NCI-H774 (cell line): ENCODE data around the gene ARHGAP28.
A peak's percentile ranks its signal among the peaks of the same experiment; 100 is the strongest.
"Not testable (repeated sequence)": the region's sequence is repeated elsewhere in the genome, so short reads cannot be mapped to it uniquely, and the experiment has no call there.

Experiments used
- DNase-seq: peaks from one replicate; lab custom pipeline; 2025; lab: John Stamatoyannopoulos, UW

The ARHGAP28 gene

DNA sequence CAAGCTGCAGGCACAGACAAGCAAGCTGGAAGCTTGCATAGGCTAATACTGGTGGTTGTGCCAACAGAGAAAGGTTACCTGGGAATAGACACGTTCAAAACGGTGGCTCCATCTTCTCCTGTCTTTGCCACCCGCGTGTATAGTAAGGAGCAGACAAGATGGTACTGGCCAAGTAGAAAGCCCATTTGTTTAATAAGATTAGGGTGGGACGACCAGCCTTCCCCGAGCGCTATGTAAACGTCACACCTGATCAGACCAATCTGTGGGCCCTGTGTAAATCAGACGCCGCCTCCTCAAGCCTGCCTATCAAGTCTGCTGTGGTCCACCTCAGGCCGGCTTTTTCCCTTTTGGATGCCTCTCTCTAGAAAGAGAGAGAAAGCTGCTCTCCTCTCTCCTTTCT lies 198.8 kb downstream of the ARHGAP28 start:
- no peak for DNase-seq

GRCh38 chr18:6929370-6930102 lies 200.0 kb downstream of the ARHGAP28 start:
- peak; percentile 32 for DNase-seq

DNA sequence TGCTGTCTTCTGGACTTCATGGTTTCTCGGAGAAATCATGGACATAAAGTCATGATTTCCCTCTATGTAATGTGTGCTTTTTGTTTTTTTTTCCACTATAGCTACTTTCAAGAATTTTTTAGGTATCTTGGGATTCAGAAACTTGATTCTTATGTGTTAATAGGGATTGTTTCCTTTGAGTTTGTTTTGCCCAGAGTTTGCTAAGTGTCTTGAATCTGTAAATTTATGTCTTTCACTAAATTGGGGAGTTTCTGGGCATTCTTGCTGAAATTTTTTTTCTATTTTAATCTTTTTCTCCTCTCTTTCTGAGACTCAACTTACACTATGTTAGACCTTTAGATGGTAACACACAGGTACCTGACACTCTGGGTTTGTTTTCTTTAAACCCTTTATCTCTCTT lies 205.3 kb downstream of the ARHGAP28 start:
- DNase-seq = no peak

DNA sequence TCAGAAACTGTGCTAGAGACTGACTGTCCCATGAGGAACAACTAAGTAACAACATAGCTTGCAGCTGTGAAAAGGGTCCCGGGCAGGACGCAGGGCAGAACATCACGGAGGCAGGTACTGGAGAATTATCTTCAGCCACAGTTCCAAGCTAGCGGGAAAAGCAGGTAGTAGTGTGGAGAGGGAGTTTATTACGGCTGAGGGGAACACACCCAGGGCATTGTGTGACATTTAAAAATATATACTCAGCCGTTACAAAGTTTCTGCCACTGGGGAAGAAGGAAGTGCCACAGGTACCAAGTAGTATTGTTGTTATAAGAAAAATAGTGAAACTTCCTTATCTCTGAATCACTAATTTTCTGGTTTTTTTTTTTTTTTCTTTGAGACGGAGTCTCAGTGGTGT lies 208.5 kb downstream of the ARHGAP28 start:
- no peak for DNase-seq

DNA sequence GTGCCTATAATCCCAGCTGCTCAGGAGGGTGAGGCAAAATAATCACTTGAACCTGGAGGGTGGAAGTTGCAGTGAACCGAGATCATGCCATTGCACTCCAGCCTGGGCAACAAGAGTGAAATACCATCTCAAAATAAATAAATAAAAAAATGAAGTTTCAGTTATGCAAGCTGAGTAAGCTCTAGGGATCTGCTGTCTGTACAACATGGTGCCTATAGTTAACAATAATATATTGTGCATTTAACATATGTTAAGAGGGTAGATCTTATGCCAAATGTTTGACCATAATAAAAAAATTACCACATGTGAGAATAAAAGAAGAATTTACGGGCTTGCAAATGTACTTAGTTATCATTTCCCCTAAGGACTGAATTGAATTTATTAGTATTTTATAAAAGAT lies 208.9 kb downstream of the ARHGAP28 start:
- not testable (repeated sequence) for DNase-seq

DNA sequence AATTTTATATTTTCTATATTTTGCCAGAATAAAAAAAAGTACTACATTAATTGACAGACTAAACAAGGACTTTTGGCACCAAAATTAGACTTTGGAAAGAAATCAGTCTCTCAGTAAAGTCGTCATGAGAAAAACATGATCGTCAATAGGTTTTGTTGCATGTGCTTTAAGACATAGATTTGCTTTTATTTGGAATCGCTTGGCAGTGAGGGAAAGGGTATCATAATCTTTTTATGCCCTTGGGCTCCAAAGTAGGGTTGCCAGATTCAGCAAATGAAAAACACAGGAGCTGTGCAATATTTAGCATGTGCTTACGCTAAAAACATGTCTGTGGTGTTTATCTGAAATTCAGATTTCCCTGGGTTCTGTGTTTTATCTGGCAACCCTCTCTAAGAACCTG lies 210.5 kb downstream of the ARHGAP28 start:
- DNase-seq = no peak

DNA sequence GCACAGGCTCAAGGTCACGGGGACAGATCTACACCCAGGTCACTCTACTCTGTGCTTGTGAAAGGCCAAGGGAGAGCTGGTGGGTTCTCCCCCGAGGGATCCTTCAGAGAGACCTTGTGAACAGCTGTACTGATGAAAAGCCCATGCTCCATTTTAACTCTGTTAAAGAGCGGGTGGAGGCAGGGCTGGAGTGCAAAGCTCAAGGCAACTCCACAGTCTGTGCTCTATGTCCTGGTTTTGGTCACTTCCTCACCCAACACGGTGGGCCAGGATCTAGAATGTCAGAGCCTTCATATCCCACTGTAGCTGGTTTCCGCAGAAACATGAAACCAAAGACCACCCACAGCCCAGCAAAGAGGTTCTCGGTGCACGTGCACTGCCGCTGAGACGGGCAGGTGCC lies 210.9 kb downstream of the ARHGAP28 start:
- DNase-seq = no peak

DNA sequence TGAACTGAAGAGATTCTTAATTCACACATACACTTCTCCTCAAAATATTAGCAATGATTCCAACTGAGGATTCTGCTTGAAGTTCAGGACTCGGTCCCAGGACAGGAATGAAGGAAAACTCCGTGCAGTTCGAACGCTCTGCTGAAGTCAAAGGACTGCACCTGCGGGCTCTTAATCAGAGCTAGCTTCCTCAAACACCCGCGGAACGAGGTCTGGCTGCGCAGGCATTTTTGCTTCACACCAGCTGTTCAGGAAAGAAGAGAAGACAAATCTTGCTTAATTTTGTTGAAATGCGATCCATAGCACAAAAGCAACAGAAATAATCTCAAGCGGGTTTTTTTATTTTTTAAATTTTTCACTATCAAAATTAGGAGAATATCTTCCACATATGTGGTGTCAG lies 212.5 kb downstream of the ARHGAP28 start:
- DNase-seq = no peak

DNA sequence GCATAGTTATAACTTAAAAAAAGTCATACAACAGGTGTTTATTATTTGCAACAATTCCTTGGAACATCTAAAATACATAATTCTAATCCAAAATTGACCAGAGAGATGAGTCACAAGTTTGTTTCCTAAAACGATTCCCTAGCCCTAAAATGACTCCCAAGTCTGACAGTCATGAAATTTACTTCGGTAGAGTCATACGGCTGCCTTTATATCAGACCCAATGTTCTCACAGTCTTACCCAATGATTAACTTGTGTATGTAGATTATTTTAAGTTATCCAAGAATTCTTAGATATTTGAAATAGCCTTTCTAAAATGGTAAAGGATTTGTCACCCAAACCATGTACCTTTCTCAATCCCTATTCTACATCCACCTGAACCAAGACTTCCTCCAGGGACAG lies 213.2 kb downstream of the ARHGAP28 start:
- no peak for DNase-seq

GRCh38 chr18:6943143-6943542 lies 213.6 kb downstream of the ARHGAP28 start:
- DNase-seq = no peak

GRCh38 chr18:6947338-6948030 lies 218.0 kb downstream of the ARHGAP28 start:
- DNase-seq = no peak

- DNase-seq = no peak
Observed at GRCh38 chr18:6948281-6949055, 219.0 kb downstream of the ARHGAP28 start.

DNA sequence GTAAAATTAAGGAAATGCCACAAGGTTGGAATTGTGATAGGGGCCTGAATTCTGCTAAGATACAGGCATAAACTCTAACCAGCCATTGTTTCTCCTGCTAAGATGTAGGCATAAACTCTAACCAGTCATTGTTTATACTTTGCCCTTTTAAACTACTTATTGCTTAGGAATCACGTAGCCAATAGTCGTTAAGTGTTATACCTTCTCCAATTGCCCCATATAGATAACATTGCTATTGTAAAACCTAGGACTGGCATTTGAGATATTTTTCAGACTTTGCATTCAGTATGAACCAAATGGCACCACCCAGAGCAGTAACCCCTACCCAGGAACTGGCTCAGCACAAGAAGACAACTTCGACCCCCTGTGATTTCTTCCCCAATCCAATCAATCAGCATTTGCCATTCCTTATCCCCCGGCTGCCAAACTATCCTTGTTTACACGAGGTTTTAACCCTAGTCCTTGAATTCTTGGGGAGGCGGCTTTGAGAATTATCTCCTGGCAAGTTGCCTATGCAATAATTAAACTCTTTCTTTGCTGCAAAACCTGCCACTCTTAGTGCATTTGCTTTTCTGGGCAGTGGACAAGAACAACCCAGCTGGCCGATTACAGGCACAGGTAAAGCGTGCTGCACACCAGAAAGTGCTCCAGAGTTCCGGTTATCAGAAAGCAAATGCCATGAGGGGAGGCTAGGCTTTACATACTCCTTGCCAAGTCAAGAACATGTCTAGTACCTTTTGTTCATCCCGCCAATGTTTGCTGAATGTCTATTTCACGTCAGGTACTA lies 220.5 kb downstream of the ARHGAP28 start:
- no peak for DNase-seq

- DNase-seq = no peak
Observed at GRCh38 chr18:6950641-6951040, 221.1 kb downstream of the ARHGAP28 start.

GRCh38 chr18:6951336-6952090 lies 222.0 kb downstream of the ARHGAP28 start:
- no peak for DNase-seq

DNA sequence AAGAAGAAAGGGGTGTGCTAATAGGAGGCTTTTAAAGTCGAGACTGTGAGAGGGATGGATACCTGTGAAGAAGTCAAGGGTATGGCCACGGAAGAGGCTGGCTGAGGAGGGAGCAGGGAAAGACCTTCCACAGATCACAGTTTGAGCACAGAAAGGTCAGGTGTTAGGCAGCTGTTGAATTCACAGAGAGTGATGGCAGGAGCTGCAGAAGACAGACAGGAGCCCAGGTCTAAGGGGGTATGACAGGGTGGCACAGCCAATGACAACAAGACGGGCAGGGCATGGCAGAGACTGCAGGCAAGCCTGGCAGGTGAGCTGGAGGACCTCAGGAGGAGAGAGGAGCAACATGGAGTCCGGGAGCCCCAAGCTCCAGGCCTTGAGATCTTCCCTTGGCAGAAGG lies 225.0 kb downstream of the ARHGAP28 start:
- no peak for DNase-seq

DNA sequence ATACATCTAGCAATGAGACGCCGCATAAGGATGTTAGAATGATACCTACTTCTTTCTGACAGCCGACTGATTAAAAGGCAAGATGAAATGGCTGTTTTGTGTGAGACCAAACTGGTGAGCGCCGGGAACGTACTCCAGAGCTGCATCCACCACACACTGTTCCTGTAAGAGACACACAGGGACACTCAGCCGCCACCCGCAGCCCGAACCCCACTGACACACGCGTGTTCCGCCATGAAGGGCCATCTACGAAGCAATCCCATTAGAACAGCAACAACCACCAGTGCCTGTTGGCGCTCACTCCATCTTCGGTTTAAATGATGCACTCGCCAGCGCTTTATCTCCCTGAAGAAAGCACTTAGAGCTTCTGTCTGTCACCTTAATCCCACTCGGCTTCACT lies 225.8 kb downstream of the ARHGAP28 start:
- no peak for DNase-seq

GRCh38 chr18:6956495-6956894 lies 227.0 kb downstream of the ARHGAP28 start:
- DNase-seq = no peak

DNA sequence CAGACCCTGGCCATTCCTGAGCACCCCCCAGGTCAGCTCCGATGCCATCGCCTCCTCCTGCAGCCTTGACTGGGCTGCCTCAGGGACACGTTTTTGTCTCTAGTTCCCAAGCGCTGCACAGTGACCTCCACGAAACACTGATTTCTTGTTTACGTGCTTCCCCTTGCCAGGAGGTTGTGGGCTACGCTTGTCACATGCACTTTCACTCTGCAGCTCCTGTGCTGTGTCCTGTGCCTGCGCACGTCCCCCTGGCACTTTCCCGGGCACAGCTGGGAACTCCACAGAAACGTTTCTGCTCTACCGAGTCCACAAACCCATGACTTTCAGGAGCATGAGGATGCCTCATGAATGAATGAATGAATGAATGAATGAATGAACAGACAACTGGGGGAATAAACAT lies 227.5 kb downstream of the ARHGAP28 start:
- no peak for DNase-seq

GRCh38 chr18:6959110-6959509 lies 229.6 kb downstream of the ARHGAP28 start:
- no peak for DNase-seq

DNA sequence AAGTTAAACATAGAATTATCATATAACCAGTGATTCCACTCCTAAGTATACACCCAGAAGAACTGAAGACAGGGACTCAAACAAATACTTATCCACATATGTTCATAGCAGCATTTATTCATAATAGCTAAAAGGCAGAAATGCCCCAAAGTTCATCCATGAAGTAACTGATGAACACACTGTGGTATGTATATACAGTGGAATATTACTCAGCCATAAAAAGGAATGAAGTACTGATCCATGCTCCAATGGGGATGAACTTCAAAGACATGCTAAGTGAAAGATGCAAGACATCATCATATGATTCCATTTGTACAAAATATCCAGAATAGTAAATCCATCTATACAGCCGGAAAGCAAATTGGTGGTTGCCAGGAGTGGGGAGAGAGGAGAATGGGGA lies 230.6 kb downstream of the ARHGAP28 start:
- DNase-seq = no peak
